NCI-H748 treated with DMSO at 0.1 percent for 48 hours (cell line): ENCODE results near the gene TRIM66.

ENCODE experiments used
- DNase-seq: peaks from one replicate; lab custom pipeline; 2025; lab: John Stamatoyannopoulos, UW

TRIM66 gene

GRCh38 chr11:8682303-8683114, at the start of gene TRIM66, which contains the start of gene RPL27A:
TRIM66 (minus strand) TSS chr11:8682665; CDS start chr11:8672274, 10,391 bp downstream.
RPL27A (plus strand) TSS chr11:8682792; CDS start chr11:8682814, 22 bp downstream.
- peak; percentile 85 for DNase-seq

- no peak for DNase-seq
These were observed 49.3 kb upstream of the TRIM66 start for GRCh38 chr11:8731647-8732323.

- no peak for DNase-seq
These were observed 48.2 kb upstream of the TRIM66 start for GRCh38 chr11:8730697-8731020.

- no peak for DNase-seq
These were observed 47.6 kb upstream of the TRIM66 start for GRCh38 chr11:8729837-8730696.

GRCh38 chr11:8729067-8729466, 46.6 kb upstream of the TRIM66 start:
- no peak for DNase-seq

- DNase-seq = no peak
These were observed 46.1 kb upstream of the TRIM66 start for GRCh38 chr11:8728563-8728962.

GRCh38 chr11:8726395-8726794, 43.9 kb upstream of the TRIM66 start:
- no peak for DNase-seq

- DNase-seq = no peak
These were observed 42.2 kb upstream of the TRIM66 start for GRCh38 chr11:8724682-8725081.

- no peak for DNase-seq
These were observed 41.2 kb upstream of the TRIM66 start for GRCh38 chr11:8723711-8724110.

GRCh38 chr11:8722809-8723208, 40.3 kb upstream of the TRIM66 start:
- DNase-seq = no peak

GRCh38 chr11:8721609-8722500, 39.4 kb upstream of the TRIM66 start:
- DNase-seq = no peak

- DNase-seq = peak; percentile 62
These were observed 38.6 kb upstream of the TRIM66 start for GRCh38 chr11:8720868-8721608.

- no peak for DNase-seq
These were observed 37.9 kb upstream of the TRIM66 start for GRCh38 chr11:8720352-8720751.

- no peak for DNase-seq
These were observed 37.3 kb upstream of the TRIM66 start for GRCh38 chr11:8719721-8720120.

- no peak for DNase-seq
These were observed 36.8 kb upstream of the TRIM66 start for GRCh38 chr11:8719211-8719649.

- no peak for DNase-seq
These were observed 35.6 kb upstream of the TRIM66 start for GRCh38 chr11:8717876-8718753.

GRCh38 chr11:8717544-8717875, 35.0 kb upstream of the TRIM66 start:
- no peak for DNase-seq

GRCh38 chr11:8715501-8715900, 33.0 kb upstream of the TRIM66 start:
- no peak for DNase-seq

GRCh38 chr11:8714622-8715225, 32.3 kb upstream of the TRIM66 start:
- DNase-seq = no peak
